Right lobe of liver (tissue), 6 donors: ENCODE measurements around the gene LAMB3. TPM values are rescaled to one million over a fixed set of nuclear protein-coding genes. Genes with fewer than 3 reads are reported as not detected.

ENCODE experiments used
- ATAC-seq, 4 donors: fragments of 200-7000 bp; cut with Tn5 transposase; one replicate each; pipeline ENCODE4 v1.9.1; 2020; ENCODE audit warnings: mild to moderate bottlenecking in 4 of 4, moderate library complexity in 4 of 4
- DNase-seq, 3 donors: peaks; one replicate each; pipeline ENCODE4 v3.0.0-alpha.2; 2020
- H3K27ac ChIP-seq, 3 donors: fragments of 200-600 bp; one replicate each; pipeline ENCODE4 v1.8.0; 2022
- H3K27me3 ChIP-seq, 2 donors: fragments of 200-600 bp; one replicate each; pipeline ENCODE4 v1.8.0; 2022
- H3K36me3 ChIP-seq, 4 donors: fragments of 200-600 bp; sonication (generic) in 1 of 4; one replicate each; pipeline versions ENCODE4 v1.5.1 to v1.8.0; 2017 to 2022; ENCODE audit warnings: control low read depth in 1 of 4
- H3K4me1 ChIP-seq, 4 donors: fragments of 200-600 bp; sonication (generic) in 1 of 4; one replicate each; pipeline versions ENCODE4 v1.5.1 to v1.8.0; 2017 to 2022; ENCODE audit warnings: control low read depth in 1 of 4
- H3K4me3 ChIP-seq, 3 donors: fragments of 200-600 bp; one replicate each; pipeline ENCODE4 v1.8.0; 2022
- H3K9me3 ChIP-seq, 4 donors: fragments of 200-600 bp; sonication (generic) in 1 of 4; one replicate each; pipeline versions ENCODE4 v1.5.1 to v1.8.0; 2017 to 2022; ENCODE audit warnings: control low read depth in 1 of 4
- POLR2A ChIP-seq: fragments of 450-650 bp; IDR thresholded peaks from one replicate; pipeline ENCODE4 v1.6.1; 2017; ENCODE audit warnings: antibody characterized with exemption, mild to moderate bottlenecking
- WGBS: methylation state at CpG from one replicate; pipeline ENCODE4 v1.1.6; 2018; ENCODE audit warnings: low coverage, low lambda C conversion rate; ENCODE audit not compliant: insufficient coverage; ENCODE audit errors: missing lambda C conversion rate; 5-methylcytosine and 5-hydroxymethylcytosine counted together
- intact Hi-C, 2 donors: fragments of 100-400 bp; cut with DNase I; formaldehyde crosslinking; loops; one replicate each; pipeline versions ENCODE4 v1.11.2 to v1.14.1; 2022
- total RNA-seq, 6 experiments: library from RNA; depleted of rRNA in 2 of 6; stranded (reverse); fragments of >200 nt in 2 of 6; fragmentation: NEBNext Ultra II Directional in 3 of 6; extraction: Animal tissue kit (Norgen Biotek cat#: 25700) in 3 of 6; gene quantifications; one replicate each; pipeline versions ENCODE4 v1.1.0 to v1.2.4, GENCODE V29; 2016 to 2023
- TF ChIP-seq, protein P1 (sequence below), 4 donors: fragments of 200-600 bp in 3 of 4; fragments of 450-650 bp in 1 of 4; IDR thresholded peaks; one replicate each; pipeline versions ENCODE4 v1.5.1 to v1.8.0; 2016 to 2022; ENCODE audit warnings: antibody characterized with exemption in 4 of 4, mild to moderate bottlenecking in 2 of 4
- donor health status: DM: no; HTN: yes; CAD: no.
- donor health status: DM: no; HTN: no; CAD: no.
- donor health status: DM: no; HTN: no; CAD: no.
- donor health status: DM: no; HTN: yes; CAD: no.
- donor health status: DM: no; HTN: yes; CAD: no.

The LAMB3 gene
- total RNA-seq, 6 experiments from 2014 or later: 5.0 to 14.6 (median 8.4) TPM

DNA sequence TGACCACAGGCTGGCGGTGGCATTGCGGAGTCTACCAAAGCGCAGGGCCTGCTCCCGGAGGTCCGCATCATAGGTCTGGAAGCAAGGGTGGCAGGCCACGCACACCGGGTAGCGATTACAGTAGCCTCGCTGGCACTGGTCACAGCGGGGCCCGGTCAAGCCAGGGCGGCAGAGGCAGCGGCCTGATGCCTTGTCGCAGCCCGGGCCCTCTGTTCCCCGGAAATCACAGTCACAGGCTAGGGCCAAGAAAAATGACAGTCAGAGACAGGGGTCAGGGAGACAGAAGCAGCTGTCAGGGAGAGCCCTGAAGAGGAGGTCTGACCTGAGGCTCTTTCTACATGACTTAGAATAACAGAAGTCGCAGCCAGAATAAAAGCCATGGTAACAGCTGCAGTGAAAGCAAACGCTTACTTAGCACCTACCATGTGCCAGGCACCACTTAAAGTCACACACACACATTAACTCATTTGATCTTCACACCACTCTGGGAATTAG, 26.4 kb downstream of the LAMB3 start:
- no peak overlapping the region for H3K4me3 ChIP-seq
- intact Hi-C loops: loop anchor here in 1 of 2 donors (10.0 kb wide), 1 partner anchor 51 kb away; no protein-coding TSS in a partner anchor
- no peak for ATAC-seq
- H3K4me1 ChIP-seq: peaks cover 0 to 41% (median 10%) of the 10 kb centered on the region in 4 donors
- no peak for DNase-seq
- WGBS: 47% methylated on average over 2 of the region's 18 CpGs
- no peaks in the 10 kb centered on the region for H3K27me3 ChIP-seq
- TF ChIP-seq, protein P1, sequence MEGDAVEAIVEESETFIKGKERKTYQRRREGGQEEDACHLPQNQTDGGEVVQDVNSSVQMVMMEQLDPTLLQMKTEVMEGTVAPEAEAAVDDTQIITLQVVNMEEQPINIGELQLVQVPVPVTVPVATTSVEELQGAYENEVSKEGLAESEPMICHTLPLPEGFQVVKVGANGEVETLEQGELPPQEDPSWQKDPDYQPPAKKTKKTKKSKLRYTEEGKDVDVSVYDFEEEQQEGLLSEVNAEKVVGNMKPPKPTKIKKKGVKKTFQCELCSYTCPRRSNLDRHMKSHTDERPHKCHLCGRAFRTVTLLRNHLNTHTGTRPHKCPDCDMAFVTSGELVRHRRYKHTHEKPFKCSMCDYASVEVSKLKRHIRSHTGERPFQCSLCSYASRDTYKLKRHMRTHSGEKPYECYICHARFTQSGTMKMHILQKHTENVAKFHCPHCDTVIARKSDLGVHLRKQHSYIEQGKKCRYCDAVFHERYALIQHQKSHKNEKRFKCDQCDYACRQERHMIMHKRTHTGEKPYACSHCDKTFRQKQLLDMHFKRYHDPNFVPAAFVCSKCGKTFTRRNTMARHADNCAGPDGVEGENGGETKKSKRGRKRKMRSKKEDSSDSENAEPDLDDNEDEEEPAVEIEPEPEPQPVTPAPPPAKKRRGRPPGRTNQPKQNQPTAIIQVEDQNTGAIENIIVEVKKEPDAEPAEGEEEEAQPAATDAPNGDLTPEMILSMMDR (IDR thresholded peaks at IDR 0.05): no peak
- no peak for TF ChIP-seq POLR2A
- H3K9me3 ChIP-seq: no peaks in the 10 kb centered on the region
- H3K27ac ChIP-seq: no peak overlapping the region
- H3K36me3 ChIP-seq: no peaks in the 10 kb centered on the region

DNA sequence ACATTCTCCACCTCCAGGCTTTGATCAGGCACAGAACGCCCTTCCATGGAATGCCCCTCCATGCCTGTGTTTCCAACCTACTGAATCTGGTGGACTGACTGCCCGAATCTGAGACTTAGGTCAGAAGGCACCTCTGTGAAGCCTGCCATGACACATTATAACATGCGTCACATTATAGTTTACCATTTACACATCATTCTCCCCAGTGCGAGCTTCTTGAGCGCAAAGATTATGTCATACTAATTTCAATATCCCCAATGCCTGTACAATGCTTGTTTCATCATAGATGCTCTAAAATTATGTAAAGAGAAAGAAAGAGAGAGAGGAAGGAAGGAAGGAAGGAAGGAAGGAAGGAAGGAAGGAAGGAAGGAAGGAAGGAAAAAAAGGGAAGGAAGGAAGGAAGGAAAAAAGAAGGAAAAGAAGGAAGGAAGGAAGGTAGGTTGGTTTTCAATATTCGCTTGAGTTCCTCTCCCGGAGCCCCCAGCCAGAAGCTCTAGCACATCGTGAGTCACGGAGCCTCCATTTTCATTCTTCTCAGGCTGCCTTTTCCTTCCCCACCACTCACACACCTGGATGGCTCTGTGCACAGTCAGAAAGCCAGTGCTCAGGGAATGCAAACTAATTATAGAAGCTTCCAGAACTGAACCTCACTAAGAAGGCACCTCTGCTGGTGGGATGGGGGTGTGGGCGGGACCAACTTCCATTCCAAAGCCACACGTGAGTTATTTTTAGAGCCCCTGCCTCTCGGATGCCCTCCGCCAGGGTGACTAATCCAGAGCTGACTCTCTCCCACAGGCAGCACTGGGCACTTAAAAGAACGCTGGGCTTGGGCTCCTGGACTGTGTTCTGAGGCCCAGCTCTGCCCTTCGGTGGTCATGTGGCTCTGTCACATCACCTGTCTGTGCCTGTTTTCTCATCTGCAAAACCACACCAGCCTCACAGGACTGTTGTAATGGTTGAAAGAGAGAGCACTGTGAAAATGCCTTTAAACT, 27.4 kb downstream of the LAMB3 start:
- WGBS: 87% methylated on average over 12 of the region's 15 CpGs
- intact Hi-C loops: loop anchor here in 1 of 2 donors (10.0 kb wide), 1 partner anchor 50 kb away; no protein-coding TSS in a partner anchor
- Histone ChIP-seq H3K9me3 (no peaks in the 10 kb centered on the region), H3K4me3 (no peak overlapping the region), H3K36me3 (no peaks in the 10 kb centered on the region), H3K4me1 (peaks cover 0 to 35% (median 8%) of the 10 kb centered on the region in 4 donors), H3K27ac (no peak overlapping the region), H3K27me3 (no peaks in the 10 kb centered on the region)
- no peak for TF ChIP-seq POLR2A
- TF ChIP-seq, protein P1 (IDR thresholded peaks at IDR 0.05): no peak
- DNase-seq (no peak), ATAC-seq (no peak)

- H3K9me3 ChIP-seq: no peaks in the 10 kb centered on the region
- intact Hi-C loops: loop anchor here in 1 of 2 donors (10.0 kb wide), 1 partner anchor 48 kb away; no protein-coding TSS in a partner anchor
- H3K27me3 ChIP-seq: no peaks in the 10 kb centered on the region
- WGBS: 81% methylated on average over 6 of the region's 24 CpGs
- no peaks in the 10 kb centered on the region for H3K36me3 ChIP-seq
- H3K4me1 ChIP-seq: peaks cover 0 to 29% (median 8%) of the 10 kb centered on the region in 4 donors
- no peak overlapping the region for H3K4me3 ChIP-seq
- no peak for DNase-seq
- no peak for ATAC-seq
- no peak overlapping the region for H3K27ac ChIP-seq
- TF ChIP-seq, protein P1 (IDR thresholded peaks at IDR 0.05): no peak
- no peak for TF ChIP-seq POLR2A
These were observed 29.1 kb downstream of the LAMB3 start for GRCh38 chr1:209622841-209623829.
